Ovary (tissue), 9 donors: ENCODE data around the gene DTNA. TPM values are rescaled to one million over a fixed set of nuclear protein-coding genes. Genes with fewer than 3 reads are reported as not detected.

Experiments used
- DNase-seq, 5 donors: peaks; one replicate each; pipeline ENCODE4 v3.0.0-alpha.2; 2019 to 2020
- H3K27ac ChIP-seq, 2 donors: fragments of 200-600 bp; one replicate each; pipeline versions ENCODE4 v1.5.1 to v1.8.0; 2019 to 2022
- H3K27me3 ChIP-seq: fragments of 200-600 bp; one replicate; pipeline ENCODE4 v1.8.0; 2022
- H3K36me3 ChIP-seq: fragments of 200-600 bp; sonication (generic); one replicate; pipeline ENCODE4 v1.5.1; 2019
- H3K4me1 ChIP-seq: one replicate; pipeline ENCODE4 v1.8.1; 2013; ENCODE audit warnings: mild to moderate bottlenecking, moderate library complexity; ENCODE audit not compliant: insufficient read depth
- H3K4me3 ChIP-seq: fragments of 200-600 bp; sonication (generic); one replicate; pipeline ENCODE4 v1.5.1; 2017
- H3K9me3 ChIP-seq, 2 donors: fragments of 200-600 bp in 1 of 2; sonication (generic) in 1 of 2; one replicate each; pipeline versions ENCODE4 v1.5.1 to v1.8.1; 2013 to 2019; ENCODE audit warnings: mild to moderate bottlenecking in 1 of 2, moderate library complexity in 1 of 2
- CTCF ChIP-seq, 3 donors: fragments of 450-650 bp in 2 of 3; fragments of 200-600 bp in 1 of 3; IDR thresholded peaks; one replicate each; pipeline versions ENCODE4 v1.5.1 to v1.8.0; 2016 to 2022; ENCODE audit warnings: antibody characterized with exemption in 3 of 3, mild to moderate bottlenecking in 1 of 3
- EP300 ChIP-seq: sonication (generic); formaldehyde crosslinking; IDR thresholded peaks from one replicate; pipeline ENCODE4 v1.6.1; 2017; ENCODE audit warnings: antibody characterized with exemption
- POLR2A ChIP-seq: fragments of 450-650 bp; IDR thresholded peaks from one replicate; pipeline ENCODE4 v1.6.1; 2017; ENCODE audit warnings: antibody characterized with exemption, mild to moderate bottlenecking, moderate library complexity
- WGBS, 3 donors: extraction: QIAGEN DNeasy Blood & Tissue Kit in 1 of 3; methylation state at CpG; one replicate each; pipeline versions ENCODE4 v1.1.5 to v1.1.7; 2013 to 2017; 5-methylcytosine and 5-hydroxymethylcytosine counted together
- intact Hi-C, 4 donors: fragments of 100-400 bp; cut with DNase I; formaldehyde crosslinking; loops; one replicate each; pipeline versions ENCODE4 v1.11.0 to v1.15.1; 2022 to 2023
- polyA plus RNA-seq, 2 donors: library from polyadenylated mRNA; stranded (reverse); fragments of 200-250 nt in 1 of 2; fragments of 350-450 nt in 1 of 2; fragmentation: Illumina TruSeq in 1 of 2; extraction: RNeasy Lipid Tissue Mini Kit (QIAGEN cat#74804) in 1 of 2; gene quantifications; one replicate each; pipeline ENCODE4 v1.2.3, GENCODE V29; 2013 to 2014
- total RNA-seq, 7 donors: library from RNA; depleted of rRNA in 2 of 7; stranded (reverse); fragments of >200 nt in 2 of 7; fragmentation: NEBNext Ultra II Directional in 3 of 7; extraction: Animal tissue kit (Norgen Biotek cat#: 25700) in 3 of 7; gene quantifications; one replicate each; pipeline versions ENCODE4 v1.1.0 to v1.2.4, GENCODE V29; 2016 to 2023
- donor health status: DM: no; HTN: no; CAD: no; lungs with moderate emphysema.
- donor health status: DM: no; HTN: no; CAD: no.
- donor health status: Bipolar disorder and iron deficiency.
- donor health status: DM: yes; HTN: yes; CAD: no.
- donor health status: DM: no; HTN: no; CAD: no.
- donor health status: DM: yes; HTN: yes; CAD: no.

Gene DTNA
- total and polyA plus RNA-seq, 9 donors = 4.3 to 34.2 (median 18.4) TPM

- H3K4me1 ChIP-seq = peaks cover 6% of the 10 kb centered on the region
- TF ChIP-seq POLR2A = no peak
- no peak for TF ChIP-seq EP300
- no peak for TF ChIP-seq CTCF (IDR thresholded peaks at IDR 0.05)
- no peaks in the 10 kb centered on the region for H3K27me3 ChIP-seq
- H3K4me3 ChIP-seq = no peak overlapping the region
- DNase-seq = no peak
- intact Hi-C loops = loop anchor here in 1 of 4 donors (10.0 kb wide), 1 partner anchor 50 kb away; no protein-coding TSS in a partner anchor
- 85 to 90% (median 89%) methylated on average over 2 of the region's 2 CpGs for WGBS, 3 donors
- no peaks in the 10 kb centered on the region for H3K36me3 ChIP-seq
- H3K27ac ChIP-seq = no peak overlapping the region
- H3K9me3 ChIP-seq = no peaks in the 10 kb centered on the region
Measured at GRCh38 chr18:34704823-34705222, 5.3 kb upstream of the DTNA start.

- Histone ChIP-seq H3K9me3 (no peaks in the 10 kb centered on the region), H3K27ac (peak overlapping the region in 1 of 2 donors; percentile 21), H3K36me3 (no peaks in the 10 kb centered on the region), H3K27me3 (no peaks in the 10 kb centered on the region), H3K4me3 (no peak overlapping the region), H3K4me1 (peaks cover 6% of the 10 kb centered on the region)
- WGBS, 3 donors = 2 to 5% (median 3%) methylated on average over 4 of the region's 4 CpGs
- intact Hi-C loops = loop anchor here in 1 of 4 donors (10.0 kb wide), 1 partner anchor 53 kb away; no protein-coding TSS in a partner anchor
- peak; percentile 53 to 83 (median 60) for DNase-seq
- TF ChIP-seq EP300 = no peak
- no peak for TF ChIP-seq CTCF (IDR thresholded peaks at IDR 0.05)
- TF ChIP-seq POLR2A = no peak
Measured at GRCh38 chr18:34707670-34708069, 2.4 kb upstream of the DTNA start.

GRCh38 chr18:34709104-34709503 lies 994 bp upstream of the DTNA start:
- H3K36me3 ChIP-seq = no peaks in the 10 kb centered on the region
- H3K27ac ChIP-seq = peak overlapping the region in 1 of 2 donors; percentile 21
- no peak overlapping the region for H3K4me3 ChIP-seq
- DNase-seq = peak; percentile 39 to 65 (median 54)
- no peak for TF ChIP-seq CTCF (IDR thresholded peaks at IDR 0.05)
- peak; percentile 16 for TF ChIP-seq EP300
- TF ChIP-seq POLR2A = no peak
- no peaks in the 10 kb centered on the region for H3K9me3 ChIP-seq
- intact Hi-C loops = loop anchor here in 1 of 4 donors (10.0 kb wide), 1 partner anchor 54 kb away; no protein-coding TSS in a partner anchor
- peaks cover 6% of the 10 kb centered on the region for H3K4me1 ChIP-seq
- 31 to 34% (median 31%) methylated on average over 3 of the region's 3 CpGs for WGBS, 3 donors
- H3K27me3 ChIP-seq = no peaks in the 10 kb centered on the region

- intact Hi-C loops = no loop called here
- H3K4me3 ChIP-seq = peak overlapping the region; percentile 15
- H3K36me3 ChIP-seq = no peaks in the 10 kb centered on the region
- H3K27ac ChIP-seq = peak overlapping the region in 1 of 2 donors; percentile 45
- DNase-seq = peak in 1 of 5 donors; percentile 39
- no peaks in the 10 kb centered on the region for H3K9me3 ChIP-seq
- peaks cover 6% of the 10 kb centered on the region for H3K4me1 ChIP-seq
- 4 to 11% (median 4%) methylated on average over 6 of the region's 6 CpGs for WGBS, 3 donors
- TF ChIP-seq CTCF (IDR thresholded peaks at IDR 0.05) (no peak), POLR2A (no peak), EP300 (no peak)
- H3K27me3 ChIP-seq = no peaks in the 10 kb centered on the region
Measured at GRCh38 chr18:34710458-34710914, 388 bp downstream of the DTNA start.
